HG03442 (cell line): Measurements from ENCODE around the gene ASB8.
A peak's percentile ranks its signal among the peaks of the same experiment; 100 is the strongest.
"Not testable (repeated sequence)": the region's sequence is repeated elsewhere in the genome, so short reads cannot be mapped to it uniquely, and the experiment has no call there.

Experiments used
- ATAC-seq: cut with Tn5 transposase; IDR thresholded peaks from one replicate; pipeline ENCODE4 v1.9.1; 2021; ENCODE audit warnings: mild to moderate bottlenecking, moderate library complexity; ENCODE audit not compliant: unreplicated experiment

Gene ASB8

GRCh38 chr12:48142818-48143674 lies 14.3 kb downstream of the ASB8 start:
- ATAC-seq: no peak

DNA sequence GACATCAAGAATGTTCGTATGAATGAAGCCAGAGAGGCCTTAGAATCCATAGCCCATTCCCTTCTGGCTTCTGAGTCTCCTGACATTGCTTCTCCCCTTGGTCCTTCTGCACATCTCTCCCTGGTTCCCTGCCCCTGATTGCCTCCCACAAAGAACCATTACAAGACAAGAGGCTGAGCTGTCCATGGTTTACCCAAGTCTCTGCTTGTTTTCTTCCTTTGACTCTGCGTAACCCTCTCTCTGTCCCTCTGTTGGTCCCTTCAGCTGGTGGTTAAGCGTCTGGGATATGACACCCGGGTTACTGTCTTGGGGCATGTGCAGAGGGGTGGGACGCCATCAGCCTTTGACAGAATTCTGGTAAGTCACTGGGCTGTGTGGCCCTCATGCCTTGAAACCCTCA lies 22.3 kb downstream of the ASB8 start:
- ATAC-seq: no peak

DNA sequence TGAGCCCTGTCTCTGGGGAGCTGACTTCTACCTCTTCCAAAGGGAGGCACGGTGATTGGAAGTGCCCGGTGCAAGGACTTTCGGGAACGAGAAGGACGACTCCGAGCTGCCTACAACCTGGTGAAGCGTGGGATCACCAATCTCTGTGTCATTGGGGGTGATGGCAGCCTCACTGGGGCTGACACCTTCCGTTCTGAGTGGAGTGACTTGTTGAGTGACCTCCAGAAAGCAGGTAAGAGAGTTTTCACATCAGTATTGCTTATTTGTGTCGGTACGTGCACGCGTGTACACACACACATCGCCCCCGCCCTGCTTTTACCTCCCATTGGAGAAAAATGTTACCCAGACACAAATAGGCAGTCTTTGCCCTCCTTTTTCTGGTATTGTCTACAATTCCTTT lies 24.5 kb downstream of the ASB8 start:
- ATAC-seq: no peak

- ATAC-seq: no peak
These were observed 25.8 kb downstream of the ASB8 start for GRCh38 chr12:48131517-48131916.

GRCh38 chr12:48129376-48129775 lies 27.9 kb downstream of the ASB8 start:
- ATAC-seq: no peak

- ATAC-seq: no peak
These were observed 28.5 kb downstream of the ASB8 start for GRCh38 chr12:48128800-48129199.

GRCh38 chr12:48126953-48127630 lies 30.2 kb downstream of the ASB8 start:
- ATAC-seq: no peak

DNA sequence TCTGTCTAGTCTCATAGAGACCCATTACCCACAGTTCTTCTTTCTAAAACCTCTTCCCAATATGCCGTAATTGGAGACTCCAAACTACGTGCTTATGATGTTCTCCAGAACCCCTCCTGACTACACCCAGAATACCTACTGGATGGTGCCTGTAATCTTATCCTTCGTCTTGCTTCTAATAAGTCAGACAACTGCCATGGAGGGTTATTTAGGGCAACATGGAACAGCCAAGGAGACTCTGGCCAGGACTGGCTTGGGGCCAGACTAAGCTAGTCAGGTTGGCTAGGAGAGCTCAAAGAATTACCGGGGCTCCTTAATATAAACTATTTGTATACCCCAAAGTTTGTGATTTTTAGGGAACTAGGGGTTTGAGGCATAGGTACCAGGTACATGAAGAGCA lies 31.3 kb downstream of the ASB8 start:
- no peak for ATAC-seq

DNA sequence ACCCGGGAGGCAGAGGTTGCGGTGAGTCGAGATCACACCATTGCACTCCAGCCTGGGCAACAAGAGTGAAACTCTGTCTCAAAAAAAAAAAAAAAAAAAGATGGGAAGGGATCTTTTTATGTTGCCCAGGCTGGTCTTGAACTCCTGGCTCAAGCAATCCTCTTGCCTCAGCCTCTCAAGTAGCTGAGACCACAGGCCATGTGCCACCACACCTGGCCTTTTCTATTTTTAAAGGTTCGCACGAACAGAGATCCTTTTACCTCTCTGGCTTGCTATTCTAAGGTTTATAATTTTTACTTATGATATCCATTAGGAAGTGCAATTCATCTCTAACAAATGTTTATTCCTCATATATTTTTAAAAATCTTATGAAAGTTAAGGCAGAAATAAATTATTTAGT lies 31.8 kb downstream of the ASB8 start:
- ATAC-seq: not testable (repeated sequence)

DNA sequence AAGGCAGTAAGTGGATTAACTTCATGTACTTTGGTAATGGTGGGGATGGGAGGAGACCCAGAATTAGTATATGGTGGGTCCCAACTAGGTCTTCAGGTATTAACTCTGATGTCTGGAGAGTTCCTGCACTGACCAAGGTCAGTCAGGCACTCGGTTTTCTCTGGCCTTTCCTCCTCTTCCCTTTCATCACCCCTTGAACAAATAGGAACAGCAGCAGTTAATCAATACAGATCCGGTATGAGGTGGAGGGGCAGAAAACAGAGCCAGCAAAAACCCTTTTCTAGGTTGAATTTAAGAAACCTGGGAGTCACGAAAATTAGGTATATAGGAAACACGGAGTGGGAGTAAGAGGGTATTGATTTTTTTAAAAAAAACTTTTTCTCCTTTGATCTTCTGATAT lies 34.1 kb downstream of the ASB8 start:
- no peak for ATAC-seq

- no peak for ATAC-seq
These were observed 35.1 kb downstream of the ASB8 start for GRCh38 chr12:48122065-48122834.

- ATAC-seq: no peak
These were observed 35.8 kb downstream of the ASB8 start for GRCh38 chr12:48121522-48121921.

GRCh38 chr12:48119834-48120195 lies 37.5 kb downstream of the ASB8 start:
- ATAC-seq: no peak

- peak; percentile 94 for ATAC-seq
These were observed 38.1 kb downstream of the ASB8 start, which contains the start of gene PFKM for GRCh38 chr12:48119078-48119833. Gene PFKM (plus strand): TSS chr12:48119364. CDS start chr12:48122775, 3,411 bp downstream.

GRCh38 chr12:48118284-48118871 lies 38.9 kb downstream of the ASB8 start:
- ATAC-seq: no peak

DNA sequence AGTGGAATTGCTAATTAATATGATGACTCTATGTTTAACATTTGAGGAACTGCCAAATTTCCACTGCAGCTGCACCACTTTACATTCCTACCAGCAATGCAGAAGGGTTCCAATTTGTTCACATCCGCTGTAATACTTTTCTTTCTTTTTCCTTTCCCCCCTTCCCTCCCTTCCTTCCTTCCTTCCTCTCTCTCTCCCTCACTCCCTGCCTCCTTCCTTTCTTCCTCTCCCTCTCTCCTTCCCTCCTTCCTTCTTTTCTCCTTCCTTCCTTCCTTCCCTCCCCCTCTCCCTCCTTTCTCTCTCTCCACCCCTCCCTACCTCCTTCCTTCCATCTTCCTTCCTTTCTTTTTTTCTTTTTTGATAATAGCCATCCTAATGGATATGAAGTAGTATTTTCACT lies 41.4 kb downstream of the ASB8 start:
- no peak for ATAC-seq

GRCh38 chr12:48111312-48111693 lies 46.0 kb downstream of the ASB8 start:
- ATAC-seq: not testable (repeated sequence)

GRCh38 chr12:48110691-48111311 lies 46.5 kb downstream of the ASB8 start:
- no peak for ATAC-seq

- no peak for ATAC-seq
These were observed 47.9 kb downstream of the ASB8 start for GRCh38 chr12:48109424-48109823.
